Medulla oblongata (tissue), 1 donor: ENCODE results near the gene IFT43.
A peak's percentile ranks its signal among the peaks of the same experiment; 100 is the strongest.

Source experiments
- DNase-seq: peaks from one replicate; pipeline ENCODE4 v3.0.0-alpha.2; 2015; ENCODE audit errors: extremely low spot score

IFT43 gene

DNA sequence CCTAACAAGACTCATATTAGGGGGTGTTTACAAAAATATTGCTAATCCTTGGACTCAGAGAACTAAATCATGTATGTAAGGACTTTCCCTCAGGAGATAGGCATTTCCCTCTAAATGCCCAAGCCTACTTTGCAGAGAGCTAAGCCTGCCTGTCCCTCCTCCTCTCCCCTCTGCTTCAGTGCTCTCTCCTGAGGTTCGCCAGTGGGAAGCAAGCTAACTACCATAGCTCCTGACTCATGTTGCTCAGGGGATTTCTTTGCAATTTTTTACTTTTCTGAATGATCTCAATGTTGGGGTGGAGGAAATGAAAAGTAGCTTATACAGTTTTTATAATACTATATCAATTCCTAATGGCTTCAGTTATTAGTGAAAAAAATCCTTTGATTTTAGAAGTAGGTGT, 29.6 kb downstream of the IFT43 start:
- DNase-seq = no peak

DNA sequence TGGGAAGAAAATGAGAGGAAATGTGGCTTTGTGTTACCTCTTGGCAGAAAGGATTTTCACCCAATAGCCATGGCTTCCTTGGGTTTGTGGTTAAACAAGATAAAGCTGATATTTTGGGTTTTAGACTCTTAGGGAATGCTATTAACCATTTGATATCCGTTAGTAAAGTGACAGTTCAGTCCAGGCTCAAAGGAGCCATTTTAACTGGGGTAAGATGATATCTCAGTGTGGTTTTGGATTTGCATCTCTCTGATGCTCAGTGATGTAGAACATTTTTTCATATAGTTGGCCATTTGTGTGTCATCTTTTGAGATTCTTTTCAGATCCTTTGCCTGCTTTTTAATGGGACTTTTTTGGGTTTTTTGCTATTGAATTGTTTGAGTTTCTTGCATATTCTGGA, 30.1 kb downstream of the IFT43 start:
- no peak for DNase-seq

DNA sequence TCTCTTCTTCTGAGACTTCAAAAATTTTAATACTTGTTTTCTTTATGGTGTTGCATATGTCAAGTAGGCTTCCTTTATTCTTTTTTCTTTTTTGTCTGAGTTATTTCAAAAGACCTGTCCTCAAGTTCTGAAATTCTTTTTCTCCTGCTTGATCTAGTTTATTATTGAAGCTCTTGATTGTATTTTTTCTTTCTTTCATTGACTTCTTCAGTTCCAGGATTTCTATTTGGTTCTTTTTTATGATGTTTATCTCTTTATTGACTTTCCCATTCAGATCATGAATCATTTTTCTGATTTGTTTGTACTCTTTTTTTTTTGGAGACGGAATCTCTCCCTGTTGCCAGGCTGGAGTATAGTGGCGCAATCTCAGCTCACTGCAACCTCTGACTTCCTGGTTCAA, 34.1 kb downstream of the IFT43 start:
- DNase-seq = no peak

DNA sequence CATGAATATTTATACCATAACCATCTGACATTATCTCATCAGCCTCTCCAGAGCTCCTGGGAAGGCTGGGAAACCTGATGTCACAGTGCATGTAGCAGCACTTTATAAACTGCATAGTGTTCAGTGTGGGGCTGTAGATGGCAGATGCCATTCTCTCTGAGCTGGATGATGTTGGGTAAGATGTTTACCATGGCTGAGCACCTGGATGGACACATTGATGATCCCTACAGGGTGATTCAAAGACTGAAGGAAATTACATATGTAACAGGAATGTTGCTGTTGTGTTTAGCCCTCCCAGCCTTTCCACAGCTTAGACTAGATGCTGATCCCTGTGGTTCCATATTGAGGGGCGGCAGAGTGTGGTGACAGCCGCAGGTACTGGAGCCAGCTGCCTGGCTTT, 37.4 kb downstream of the IFT43 start:
- no peak for DNase-seq

DNA sequence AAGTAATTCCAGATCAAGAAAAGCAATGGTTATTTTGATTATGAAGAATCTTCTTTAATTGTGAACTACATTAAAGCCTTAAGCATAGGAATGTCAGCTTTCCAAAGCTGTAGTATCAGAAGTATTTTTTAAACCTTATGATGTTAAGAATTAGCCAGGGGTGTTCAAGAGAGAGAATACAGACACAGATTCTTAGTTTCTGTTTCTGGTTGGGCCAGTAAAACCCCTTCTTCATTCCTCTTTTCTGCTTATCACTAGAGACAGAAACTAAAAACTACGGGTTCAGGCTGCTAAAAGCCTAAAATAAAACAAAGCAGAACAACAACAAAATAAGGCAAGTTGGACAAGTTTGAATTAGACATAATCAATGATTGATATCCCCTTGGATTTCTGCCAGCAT, 38.2 kb downstream of the IFT43 start:
- no peak for DNase-seq

DNA sequence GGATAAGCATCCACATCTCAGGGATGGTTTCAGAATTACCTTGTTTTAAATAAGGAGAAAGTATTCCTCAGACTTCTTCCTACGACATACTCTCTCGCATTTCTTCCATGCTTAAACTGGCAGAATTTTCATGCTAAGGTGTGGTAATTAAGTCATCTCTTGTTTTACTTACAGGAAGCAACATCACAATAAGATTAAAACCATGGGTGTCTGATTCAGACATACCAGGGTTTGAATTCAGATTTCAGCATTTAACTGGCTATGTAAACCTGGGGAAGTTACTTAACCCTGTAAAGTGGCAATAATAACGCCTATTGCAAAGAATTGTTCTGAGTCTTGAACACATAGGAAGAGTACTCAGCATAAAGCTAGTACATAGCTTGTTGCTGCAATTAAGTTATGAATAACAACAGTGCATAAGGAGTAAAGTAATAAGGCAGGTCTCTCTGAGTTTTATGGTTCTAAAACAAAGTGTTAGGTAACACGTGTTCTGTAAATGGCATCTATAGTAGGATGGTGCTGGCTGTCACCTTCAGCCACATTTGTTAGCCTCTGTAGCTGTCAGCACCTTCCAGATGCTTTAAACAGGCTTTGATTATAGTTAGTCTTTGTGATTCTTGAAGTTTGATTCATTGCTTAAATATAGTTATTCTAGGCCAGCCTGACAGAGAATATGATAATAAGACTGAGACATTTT, 38.8 kb downstream of the IFT43 start:
- DNase-seq = no peak

DNA sequence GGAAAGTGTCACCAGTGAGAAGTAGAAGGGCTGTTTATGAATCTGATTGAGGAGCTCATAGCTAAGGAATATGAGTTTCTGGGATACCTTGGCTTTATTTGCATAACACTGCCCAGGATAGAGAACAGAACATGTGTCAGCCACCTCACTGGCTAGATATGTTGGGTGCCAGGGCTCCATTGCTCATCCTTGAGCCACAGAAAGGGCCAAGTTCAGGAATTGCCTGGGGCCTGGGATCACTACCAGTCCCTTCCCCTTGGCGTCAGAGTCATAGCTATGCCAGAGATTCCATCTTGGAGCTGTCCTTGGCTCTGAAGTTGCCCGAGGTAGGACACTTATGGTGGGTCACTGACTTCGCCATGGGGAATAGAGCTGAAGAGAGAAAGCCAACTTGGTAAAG, 49.0 kb downstream of the IFT43 start:
- DNase-seq = no peak

DNA sequence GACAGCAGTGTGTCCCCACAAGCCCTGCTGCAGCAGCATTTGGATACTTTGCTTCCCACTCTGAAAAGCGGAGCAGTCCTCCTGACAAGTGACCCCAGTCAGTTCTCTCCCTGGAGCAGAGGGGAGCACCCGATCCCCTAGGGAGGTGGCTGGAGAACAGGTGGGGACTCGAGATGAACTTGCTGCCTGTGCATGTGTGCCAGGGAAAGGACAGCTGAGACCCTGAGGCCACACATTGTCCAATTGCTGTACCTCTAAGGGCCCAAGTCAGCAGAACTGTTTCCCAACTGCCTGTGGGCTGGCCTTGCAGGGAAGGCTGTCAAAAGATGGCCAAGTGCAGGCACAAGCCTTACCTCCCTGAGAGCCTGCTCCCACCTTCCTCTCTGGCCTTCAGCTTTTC, 55.1 kb downstream of the IFT43 start:
- DNase-seq = no peak

DNA sequence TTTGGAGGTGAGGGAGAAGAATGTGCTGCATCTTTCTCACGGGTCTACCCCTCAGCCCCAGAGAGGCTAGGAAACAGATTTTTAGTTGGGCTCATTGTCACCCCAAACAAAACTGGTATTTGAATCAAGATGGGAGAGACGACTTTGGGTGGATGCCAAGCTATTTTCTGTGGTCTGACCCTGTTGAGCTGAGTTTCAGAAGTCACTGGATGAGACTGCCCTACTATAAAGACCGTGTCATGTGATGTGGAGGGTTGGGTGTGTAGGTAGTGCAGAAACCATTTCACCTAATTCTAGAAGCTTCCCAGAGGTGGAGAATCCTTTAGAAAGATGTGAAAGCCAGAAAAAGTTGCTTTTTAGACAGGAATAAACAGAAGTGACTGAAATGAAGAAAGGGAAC, 60.2 kb downstream of the IFT43 start:
- no peak for DNase-seq

DNA sequence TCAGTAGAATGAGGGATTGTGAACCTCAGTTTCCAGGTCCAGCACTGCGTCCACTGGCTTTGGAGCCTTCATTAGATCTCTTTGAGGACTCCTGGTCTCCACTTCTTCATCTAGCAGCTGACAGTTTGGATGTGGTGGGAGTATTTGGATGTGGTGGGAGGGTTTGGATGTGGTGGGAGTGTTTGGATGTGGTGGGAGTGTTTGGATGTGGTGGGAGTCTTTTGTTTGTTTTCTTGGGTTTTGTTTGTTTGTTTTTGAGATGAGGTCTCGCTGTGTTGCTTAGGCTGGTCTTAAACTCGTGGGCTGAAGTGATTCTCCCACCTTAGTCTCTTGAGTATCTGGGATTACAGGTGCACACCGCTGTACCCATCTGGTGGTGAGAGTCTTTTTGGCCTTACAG, 64.7 kb downstream of the IFT43 start:
- no peak for DNase-seq

DNA sequence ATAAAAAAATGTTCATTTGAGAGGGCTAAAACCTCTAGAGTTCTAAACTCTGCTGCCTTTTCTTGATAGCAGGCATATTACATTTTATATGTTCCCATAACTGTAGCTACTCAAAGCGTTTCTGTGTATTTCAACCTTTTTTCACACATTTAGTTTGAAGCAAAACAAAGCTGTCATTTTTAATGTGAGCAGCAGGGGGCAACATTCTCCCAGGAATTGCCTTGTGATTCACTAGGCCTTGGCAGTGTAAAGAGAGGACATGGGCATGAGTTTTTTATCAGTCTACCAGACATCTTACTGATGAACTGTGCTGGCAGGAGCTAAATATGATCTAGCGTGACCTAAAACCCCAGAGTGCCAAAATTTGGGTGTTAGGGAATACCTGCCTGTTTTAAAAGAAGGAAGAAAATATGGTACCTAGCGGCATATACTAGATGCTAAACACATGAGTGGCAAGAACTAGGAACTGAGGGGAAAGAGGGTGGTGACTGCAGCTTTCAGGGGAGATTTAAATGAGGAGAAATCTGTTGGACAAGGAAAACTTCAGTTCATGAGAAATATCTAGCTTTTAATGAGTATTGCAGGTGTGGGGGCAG, 65.3 kb downstream of the IFT43 start:
- peak; percentile 86 for DNase-seq

DNA sequence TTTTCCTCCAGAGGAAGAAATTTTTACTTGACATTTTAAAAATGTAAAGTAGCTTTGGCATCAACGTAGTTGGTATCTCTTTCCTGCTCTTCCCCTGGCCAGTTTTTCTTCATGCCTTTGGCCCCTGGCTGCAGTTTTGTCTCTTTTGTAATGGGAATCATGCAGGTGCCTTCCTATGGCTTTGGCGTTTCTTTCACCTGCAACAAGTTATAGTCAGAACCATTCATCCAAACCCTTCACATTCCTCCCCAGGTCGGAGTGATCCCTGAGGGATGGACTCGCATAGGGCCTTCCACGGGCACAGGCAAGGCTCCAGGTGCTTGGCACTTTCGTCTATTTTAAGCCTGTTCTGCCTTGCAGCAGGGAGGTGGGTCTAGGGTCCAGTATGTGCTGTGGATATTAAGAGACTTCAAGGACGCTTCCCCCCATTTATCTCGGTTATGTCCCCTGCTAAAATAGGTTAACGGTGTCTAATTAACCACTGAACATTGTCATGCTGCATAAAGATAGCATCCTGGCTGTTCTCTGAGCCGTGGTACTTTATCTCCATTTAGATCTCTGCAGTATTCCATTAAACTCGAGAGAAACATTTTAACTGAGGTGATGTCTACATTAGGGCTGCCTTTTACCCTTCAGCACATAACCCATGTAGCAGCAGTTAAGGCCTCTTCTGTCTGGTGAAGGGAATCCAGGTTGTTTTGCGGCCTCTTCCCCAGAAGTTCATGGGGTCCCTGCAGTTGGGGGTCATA, 66.3 kb downstream of the IFT43 start:
- DNase-seq = no peak

DNA sequence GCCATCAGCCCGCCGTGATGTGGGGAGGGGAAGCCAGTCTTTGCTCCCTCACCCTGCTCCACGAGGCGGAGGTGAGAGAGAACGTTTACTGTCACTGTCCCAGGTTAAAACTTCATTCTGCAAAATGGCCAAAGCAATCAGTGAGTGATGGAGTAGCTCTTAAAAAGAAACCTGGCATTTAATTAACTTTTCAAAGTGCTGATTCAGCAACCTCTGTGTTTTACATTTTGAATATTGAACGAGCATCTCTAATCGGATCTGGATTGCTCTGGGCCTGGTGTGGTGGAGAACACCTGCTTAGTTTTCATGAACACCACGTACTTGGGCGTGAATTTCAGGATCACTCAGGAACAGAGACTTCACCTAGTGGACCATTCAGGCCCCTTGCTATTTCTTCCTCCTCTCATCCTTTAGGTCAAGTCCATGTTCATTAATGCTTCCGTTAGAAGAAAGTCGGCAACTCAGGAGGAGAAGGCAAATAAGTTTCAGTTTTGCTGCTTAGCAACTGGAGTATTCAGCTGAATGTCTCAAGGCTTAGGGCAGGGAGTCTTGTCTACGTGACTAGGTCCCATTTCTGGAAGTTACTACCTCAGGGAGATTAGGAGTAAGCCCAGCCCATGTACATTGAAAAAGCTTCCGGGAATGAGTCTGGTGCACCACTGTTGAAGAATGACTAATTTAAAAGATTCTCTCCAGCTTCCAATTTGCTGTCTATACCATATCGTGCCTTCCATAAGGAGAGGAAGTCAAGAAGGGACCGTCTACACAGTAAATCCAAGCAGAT, 68.2 kb downstream of the IFT43 start:
- DNase-seq = no peak

DNA sequence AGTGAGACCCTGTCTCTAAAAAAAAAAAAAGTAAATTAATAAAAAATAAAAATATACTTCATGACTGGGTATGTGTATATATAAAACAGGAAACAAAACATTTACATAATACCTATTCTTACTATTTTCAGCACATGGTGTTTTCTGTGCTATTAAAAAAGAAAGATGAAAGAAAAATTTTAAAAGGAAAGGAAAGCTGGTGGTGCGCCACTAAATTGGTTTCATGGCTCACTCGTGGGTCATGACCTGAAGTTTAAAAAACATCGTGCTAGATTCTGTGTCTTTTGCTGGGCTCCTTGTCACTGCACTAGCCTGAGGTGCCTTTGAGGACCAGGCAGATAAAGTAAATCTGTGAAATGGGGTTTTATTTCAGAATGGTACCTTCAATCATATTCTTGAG, 69.8 kb downstream of the IFT43 start:
- no peak for DNase-seq

DNA sequence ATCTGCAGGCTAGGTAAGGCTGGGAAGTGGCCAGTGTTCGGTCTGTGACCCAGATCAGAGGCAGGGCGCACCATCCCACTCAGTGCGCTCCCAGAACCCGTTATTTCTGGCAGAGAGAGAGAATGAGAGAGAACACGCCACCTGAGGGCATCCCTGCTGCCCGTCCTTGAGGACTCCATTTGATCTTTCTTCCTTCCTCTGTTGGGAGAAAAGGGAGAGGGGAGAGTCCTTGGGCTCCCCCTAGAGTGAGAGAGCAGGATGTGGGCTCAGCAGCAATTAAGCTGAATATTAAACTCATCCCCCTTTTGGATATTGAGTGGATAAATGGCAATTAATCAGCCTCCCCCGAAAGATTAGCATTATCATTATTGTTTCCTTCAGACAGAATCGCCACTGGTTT, 70.6 kb downstream of the IFT43 start:
- no peak for DNase-seq

DNA sequence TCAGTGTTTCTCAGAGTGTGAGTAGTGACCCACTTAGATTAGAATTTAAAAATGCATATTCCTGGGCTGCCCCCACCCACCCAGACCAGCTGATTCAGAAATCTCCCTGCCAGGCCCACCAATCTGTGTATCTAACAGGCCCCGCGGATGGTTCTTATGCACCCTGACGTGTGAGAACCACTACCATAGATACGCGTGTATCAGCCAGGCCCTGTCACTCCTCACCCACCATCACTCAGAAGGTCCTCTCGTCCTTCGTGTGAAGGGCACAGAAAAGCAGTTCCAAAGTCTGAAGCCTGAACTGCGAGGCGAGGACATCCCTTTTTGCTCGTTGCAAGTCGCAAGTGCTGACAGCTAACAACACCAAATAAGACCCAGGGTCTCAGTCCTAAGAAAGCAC, 72.4 kb downstream of the IFT43 start:
- no peak for DNase-seq

DNA sequence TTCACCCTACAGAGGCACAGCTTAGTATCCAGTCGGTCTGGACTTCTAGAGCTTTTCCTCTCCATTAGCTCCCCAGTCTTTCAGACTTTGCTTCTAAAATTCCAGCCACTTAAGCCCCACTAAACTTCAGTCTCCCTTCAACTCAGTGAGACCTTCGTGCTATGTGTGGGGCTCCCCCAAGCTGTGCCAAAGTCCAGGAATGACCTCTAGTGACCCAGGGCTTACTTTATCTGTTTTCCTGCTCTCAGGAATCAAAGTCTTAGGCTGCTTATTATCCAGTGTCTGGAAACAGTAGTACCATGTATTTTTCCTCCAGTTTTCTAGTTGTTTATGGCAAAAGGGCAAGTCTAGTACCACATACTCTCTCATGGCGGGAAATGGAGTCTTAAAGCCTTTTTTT, 77.8 kb downstream of the IFT43 start:
- no peak for DNase-seq

DNA sequence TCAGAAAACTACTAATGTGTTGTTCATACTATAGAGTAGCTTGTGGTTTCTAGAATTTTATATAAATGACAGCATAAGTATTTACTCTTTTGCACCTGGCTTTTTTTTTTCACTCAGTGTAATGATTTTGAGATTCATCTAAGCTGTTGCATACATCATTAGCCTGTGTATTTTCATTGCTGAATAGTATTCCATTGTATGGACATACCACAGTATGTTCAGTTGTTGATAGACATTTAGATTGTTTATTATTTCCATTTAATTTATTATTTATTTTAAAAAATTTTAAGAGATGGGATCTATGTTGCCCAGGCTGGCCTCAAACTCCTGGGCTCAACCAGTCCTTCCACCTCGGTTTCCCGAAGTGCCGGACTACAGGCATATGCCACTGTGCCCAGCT, 80.0 kb downstream of the IFT43 start:
- DNase-seq = no peak

DNA sequence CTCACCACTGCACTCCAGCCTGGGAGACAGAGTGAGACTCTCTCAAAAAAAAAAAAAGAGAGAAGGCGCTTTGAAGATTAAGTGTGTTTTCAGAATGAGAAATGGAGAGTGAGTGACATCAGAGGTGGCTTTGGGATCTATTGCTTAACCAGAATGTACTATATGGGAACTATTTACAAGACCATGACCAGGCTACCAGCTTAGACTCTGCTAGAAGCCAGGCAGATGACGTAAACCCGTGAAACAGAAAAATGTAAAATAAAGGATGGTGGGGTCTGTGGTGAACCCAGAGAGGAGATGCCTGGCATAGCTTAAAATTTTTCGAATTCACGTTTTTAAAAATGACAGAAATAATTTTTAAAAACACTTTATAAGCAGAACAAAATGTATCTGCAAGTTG, 82.0 kb downstream of the IFT43 start:
- no peak for DNase-seq

DNA sequence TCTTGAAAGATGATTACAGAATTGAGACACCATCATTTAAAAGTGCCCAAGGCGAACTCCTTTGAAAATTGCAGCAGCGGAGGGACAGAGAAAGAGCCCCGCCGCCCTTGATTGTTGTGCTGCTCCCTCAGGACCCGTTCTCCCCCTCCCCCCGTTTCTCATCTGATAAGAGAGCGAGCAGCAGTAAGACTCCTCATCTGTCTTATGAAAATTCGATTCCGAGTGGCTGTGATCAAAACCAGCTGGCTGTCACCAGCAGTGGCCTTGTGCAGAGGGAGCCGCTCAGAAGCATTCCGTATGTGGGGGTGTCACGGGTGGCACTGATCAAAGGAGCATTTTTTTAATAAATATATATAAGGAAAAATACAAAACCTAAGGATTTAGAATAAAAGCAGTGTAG, 88.2 kb downstream of the IFT43 start:
- DNase-seq = no peak

DNA sequence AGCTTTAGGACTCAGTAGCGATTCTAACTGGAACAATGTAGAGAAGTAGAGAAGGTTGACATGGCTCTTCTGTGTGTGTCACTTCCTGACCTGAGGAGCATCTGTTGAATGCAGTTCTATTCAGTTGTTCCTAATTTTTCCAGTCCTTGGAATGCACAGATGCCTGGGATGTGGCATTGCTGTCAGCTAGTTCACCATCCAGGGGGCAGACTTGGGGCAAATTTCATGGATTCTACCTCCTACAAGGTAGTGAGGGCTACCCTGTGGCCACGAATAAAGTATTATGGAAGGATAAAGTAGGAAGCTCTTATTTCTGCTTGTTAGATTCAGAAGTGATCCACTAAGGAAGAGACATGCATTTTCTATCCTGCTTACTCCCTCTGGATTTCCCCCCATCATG, 91.8 kb downstream of the IFT43 start:
- DNase-seq = no peak

DNA sequence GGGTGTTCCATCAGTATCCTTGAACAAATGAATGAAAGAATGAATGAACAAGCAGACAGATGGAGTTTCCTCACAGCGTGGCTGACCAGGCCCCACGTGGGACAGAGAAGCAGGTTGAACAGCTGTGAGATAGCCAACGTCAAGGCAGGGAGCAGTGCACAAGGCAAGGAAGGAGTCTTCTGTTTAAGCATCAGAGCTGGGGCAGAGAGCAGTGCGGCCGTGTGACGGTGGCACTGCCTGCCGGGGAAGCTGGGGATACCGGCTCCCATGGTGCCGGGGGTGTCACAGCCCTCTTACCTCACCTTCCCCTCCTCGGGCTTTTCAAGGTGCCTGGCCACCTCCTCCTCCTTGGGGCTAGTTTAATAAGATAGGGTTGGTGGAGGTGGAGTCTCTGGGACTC, 92.9 kb downstream of the IFT43 start:
- DNase-seq = no peak

DNA sequence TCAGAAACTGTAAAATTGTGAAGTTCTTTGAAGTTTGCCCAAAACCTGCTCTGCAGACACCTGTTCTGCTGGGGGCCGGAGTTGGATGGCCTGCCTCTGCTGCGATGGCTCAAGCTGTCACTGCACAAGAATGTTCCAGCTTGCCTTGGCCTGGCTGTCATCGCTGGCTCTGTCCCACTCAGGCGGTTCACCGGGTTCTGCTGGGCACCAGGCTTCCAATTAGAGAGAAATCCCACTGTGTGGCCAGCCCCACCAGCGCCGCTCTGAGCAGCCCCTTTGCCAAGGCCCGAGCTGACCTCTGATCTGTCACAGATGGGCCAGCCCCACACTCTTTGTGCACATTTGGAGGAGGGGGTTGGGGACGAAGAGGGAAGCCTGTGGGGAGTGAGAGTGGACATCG, 94.5 kb downstream of the IFT43 start:
- DNase-seq = peak; percentile 60
